HG03378 (cell line): ENCODE results near the gene OR5H1.
"Not testable (repeated sequence)": the region's sequence is repeated elsewhere in the genome, so short reads cannot be mapped to it uniquely, and the experiment has no call there.

Experiments
- ATAC-seq: cut with Tn5 transposase; IDR thresholded peaks from one replicate; pipeline ENCODE4 v1.9.1; 2021; ENCODE audit warnings: mild to moderate bottlenecking, moderate library complexity; ENCODE audit not compliant: unreplicated experiment

OR5H1 gene

GRCh38 chr3:98130421-98130820, at the start of gene OR5H1:
TSS of gene OR5H1 (plus strand) at chr3:98130721. CDS start at chr3:98132698, 1,977 bp downstream.
- no peak for ATAC-seq

GRCh38 chr3:98086873-98087272, 43.6 kb upstream of the OR5H1 start, which contains the start of gene OR5AC2:
TSS of gene OR5AC2 (plus strand) at chr3:98087173. CDS start at chr3:98087173, 0 bp downstream.
- ATAC-seq = no peak

GRCh38 chr3:98095882-98096281, 34.6 kb upstream of the OR5H1 start:
- no peak for ATAC-seq

- ATAC-seq = no peak
Observed at GRCh38 chr3:98099848-98100247, 30.7 kb upstream of the OR5H1 start.

- no peak for ATAC-seq
Observed at GRCh38 chr3:98108162-98108561, 22.4 kb upstream of the OR5H1 start.

- ATAC-seq = no peak
Observed at GRCh38 chr3:98109807-98110549, 20.5 kb upstream of the OR5H1 start.

- no peak for ATAC-seq
Observed at GRCh38 chr3:98110550-98110908, 20.0 kb upstream of the OR5H1 start.

GRCh38 chr3:98114264-98114663, 16.3 kb upstream of the OR5H1 start:
- ATAC-seq = no peak

- ATAC-seq = no peak
Observed at GRCh38 chr3:98115717-98116116, 14.8 kb upstream of the OR5H1 start.

- no peak for ATAC-seq
Observed at GRCh38 chr3:98136631-98137030, 6.1 kb downstream of the OR5H1 start.

GRCh38 chr3:98137826-98138557, 7.5 kb downstream of the OR5H1 start:
- not testable (repeated sequence) for ATAC-seq

GRCh38 chr3:98140531-98140930, 10.0 kb downstream of the OR5H1 start:
- ATAC-seq = no peak

- no peak for ATAC-seq
Observed at GRCh38 chr3:98147179-98147578, 16.7 kb downstream of the OR5H1 start, which contains the start of gene OR5H14. TSS of gene OR5H14 (plus strand) at chr3:98147479. CDS start at chr3:98149386, 1,907 bp downstream.

GRCh38 chr3:98148751-98149150, 18.2 kb downstream of the OR5H1 start:
- ATAC-seq = no peak

GRCh38 chr3:98149456-98149855, 18.9 kb downstream of the OR5H1 start:
- not testable (repeated sequence) for ATAC-seq

GRCh38 chr3:98151241-98151640, 20.7 kb downstream of the OR5H1 start:
- no peak for ATAC-seq

GRCh38 chr3:98166396-98166795, 35.9 kb downstream of the OR5H1 start, which contains the start of gene OR5H15:
TSS of gene OR5H15 (plus strand) at chr3:98166696. CDS start at chr3:98168700, 2,004 bp downstream.
- no peak for ATAC-seq

GRCh38 chr3:98171071-98171470, 40.5 kb downstream of the OR5H1 start:
- no peak for ATAC-seq

GRCh38 chr3:98172621-98173020, 42.1 kb downstream of the OR5H1 start:
- ATAC-seq = no peak

- ATAC-seq = no peak
Observed at GRCh38 chr3:98180319-98180890, 49.9 kb downstream of the OR5H1 start.

GRCh38 chr3:98182196-98182595, 51.7 kb downstream of the OR5H1 start:
- ATAC-seq = no peak

GRCh38 chr3:98185180-98185579, 54.7 kb downstream of the OR5H1 start:
- no peak for ATAC-seq
